A549 (cell line): ENCODE results near the gene TRPM2. TPM values are rescaled to one million over a fixed set of nuclear protein-coding genes. Genes with fewer than 3 reads are reported as not detected.

Experiments used
- polyA plus RNA-seq, 4 experiments: library from polyadenylated mRNA; depleted of rRNA in 3 of 4; stranded (reverse); fragments of >200 nt; fragmentation: RNase III in 1 of 4; extraction: RNeasy Plus Mini Kit Qiagen cat#74134 plus additional on column Dnase treatment in 1 of 4; gene quantifications; 2 replicates in 3 of 4; 3 replicates in 1 of 4; pipeline ENCODE4 v1.2.3, GENCODE V29; 2011 to 2017
- small RNA-seq, 6 experiments: library from RNA; depleted of rRNA; stranded (forward); fragments of <200 nt; gene quantifications; one replicate each; pipeline ENCODE3, GENCODE V24; 2012

TRPM2 gene
- polyA plus RNA-seq, 2 of the 4 experiments (the other 2 are of a cell fraction), result 3.2 to 5.5 TPM

Small RNAs within 50 kb of the gene (small RNA-seq; reads per million reads assigned to genes)
- 0 reads per million in 6 experiments for gene RF00285

Other genes with a start within 250 kb of the TRPM2 start
- gene PWP2, start 246.2 kb upstream of the TRPM2 start, polyA plus RNA-seq (2011; rRNA removed), result 3.0 and 5.8 TPM in 2 replicates
- 8.7 to 10.7 TPM (median 9.8 TPM) in 3 replicates for gene PWP2, start 246.2 kb upstream of the TRPM2 start, polyA plus RNA-seq (2017; fragmentation: RNase III; extraction: RNeasy Plus Mini Kit Qiagen cat#74134 plus additional on column Dnase treatment)
- 6.8 and 7.0 TPM in 2 replicates for gene GATD3, start 219.9 kb upstream of the TRPM2 start, polyA plus RNA-seq (2011; rRNA removed)
- 6.1 to 7.9 TPM (median 7.3 TPM) in 3 replicates for gene GATD3, start 219.9 kb upstream of the TRPM2 start, polyA plus RNA-seq (2017; fragmentation: RNase III; extraction: RNeasy Plus Mini Kit Qiagen cat#74134 plus additional on column Dnase treatment)
- 0.32 and 0.56 TPM in 2 replicates for gene ICOSLG, start 112.7 kb upstream of the TRPM2 start, polyA plus RNA-seq (2011; rRNA removed)
- gene ICOSLG, start 112.7 kb upstream of the TRPM2 start, polyA plus RNA-seq (2017; fragmentation: RNase III; extraction: RNeasy Plus Mini Kit Qiagen cat#74134 plus additional on column Dnase treatment), result 0.61 to 0.93 TPM (median 0.79 TPM) in 3 replicates
- not detected in 2 replicates for gene DNMT3L, start 91.7 kb upstream of the TRPM2 start, polyA plus RNA-seq (2011; rRNA removed)
- 0.09 TPM in 1 of 3 replicates, not detected in the others for gene DNMT3L, start 91.7 kb upstream of the TRPM2 start, polyA plus RNA-seq (2017; fragmentation: RNase III; extraction: RNeasy Plus Mini Kit Qiagen cat#74134 plus additional on column Dnase treatment)
- gene AIRE, start 67.7 kb upstream of the TRPM2 start, polyA plus RNA-seq (2011; rRNA removed), result not detected in 2 replicates
- gene AIRE, start 67.7 kb upstream of the TRPM2 start, polyA plus RNA-seq (2017; fragmentation: RNase III; extraction: RNeasy Plus Mini Kit Qiagen cat#74134 plus additional on column Dnase treatment), result not detected in 3 replicates
- gene PFKL, start 53.6 kb upstream of the TRPM2 start, polyA plus RNA-seq (2011; rRNA removed), result 21.6 and 23.2 TPM in 2 replicates
- gene PFKL, start 53.6 kb upstream of the TRPM2 start, polyA plus RNA-seq (2017; fragmentation: RNase III; extraction: RNeasy Plus Mini Kit Qiagen cat#74134 plus additional on column Dnase treatment), result 33.3 to 42.4 TPM (median 38.7 TPM) in 3 replicates
- 3.2 and 3.4 TPM in 2 replicates for gene CFAP410, start 14.2 kb upstream of the TRPM2 start, polyA plus RNA-seq (2011; rRNA removed)
- gene CFAP410, start 14.2 kb upstream of the TRPM2 start, polyA plus RNA-seq (2017; fragmentation: RNase III; extraction: RNeasy Plus Mini Kit Qiagen cat#74134 plus additional on column Dnase treatment), result 5.8 to 8.1 TPM (median 7.1 TPM) in 3 replicates
- 0.59 and 0.66 TPM in 2 replicates for gene LRRC3, start 101.9 kb downstream of the TRPM2 start, polyA plus RNA-seq (2011; rRNA removed)
- 0.96 to 1.1 TPM (median 1.1 TPM) in 3 replicates for gene LRRC3, start 101.9 kb downstream of the TRPM2 start, polyA plus RNA-seq (2017; fragmentation: RNase III; extraction: RNeasy Plus Mini Kit Qiagen cat#74134 plus additional on column Dnase treatment)
- not detected in 2 replicates for gene KRTAP10-1, start 186.6 kb downstream of the TRPM2 start, polyA plus RNA-seq (2011; rRNA removed)
- not detected in 3 replicates for gene KRTAP10-1, start 186.6 kb downstream of the TRPM2 start, polyA plus RNA-seq (2017; fragmentation: RNase III; extraction: RNeasy Plus Mini Kit Qiagen cat#74134 plus additional on column Dnase treatment)
- gene KRTAP10-2, start 197.9 kb downstream of the TRPM2 start, polyA plus RNA-seq (2011; rRNA removed), result not detected in 2 replicates
- gene KRTAP10-2, start 197.9 kb downstream of the TRPM2 start, polyA plus RNA-seq (2017; fragmentation: RNase III; extraction: RNeasy Plus Mini Kit Qiagen cat#74134 plus additional on column Dnase treatment), result not detected in 3 replicates
- not detected in 2 replicates for gene KRTAP10-3, start 205.2 kb downstream of the TRPM2 start, polyA plus RNA-seq (2011; rRNA removed)
- gene KRTAP10-3, start 205.2 kb downstream of the TRPM2 start, polyA plus RNA-seq (2017; fragmentation: RNase III; extraction: RNeasy Plus Mini Kit Qiagen cat#74134 plus additional on column Dnase treatment), result not detected in 3 replicates
- gene KRTAP10-4, start 220.1 kb downstream of the TRPM2 start, polyA plus RNA-seq (2011; rRNA removed), result not detected in 2 replicates
- not detected in 3 replicates for gene KRTAP10-4, start 220.1 kb downstream of the TRPM2 start, polyA plus RNA-seq (2017; fragmentation: RNase III; extraction: RNeasy Plus Mini Kit Qiagen cat#74134 plus additional on column Dnase treatment)
- gene KRTAP10-5, start 227.0 kb downstream of the TRPM2 start, polyA plus RNA-seq (2011; rRNA removed), result not detected in 2 replicates
- gene KRTAP10-5, start 227.0 kb downstream of the TRPM2 start, polyA plus RNA-seq (2017; fragmentation: RNase III; extraction: RNeasy Plus Mini Kit Qiagen cat#74134 plus additional on column Dnase treatment), result not detected in 3 replicates
- gene KRTAP10-6, start 238.9 kb downstream of the TRPM2 start, polyA plus RNA-seq (2011; rRNA removed), result not detected in 2 replicates
- gene KRTAP10-6, start 238.9 kb downstream of the TRPM2 start, polyA plus RNA-seq (2017; fragmentation: RNase III; extraction: RNeasy Plus Mini Kit Qiagen cat#74134 plus additional on column Dnase treatment), result not detected in 3 replicates
- not detected in 2 replicates for gene KRTAP10-7, start 247.0 kb downstream of the TRPM2 start, polyA plus RNA-seq (2011; rRNA removed)
- not detected in 3 replicates for gene KRTAP10-7, start 247.0 kb downstream of the TRPM2 start, polyA plus RNA-seq (2017; fragmentation: RNase III; extraction: RNeasy Plus Mini Kit Qiagen cat#74134 plus additional on column Dnase treatment)